Fibroblast of skin of right quadriceps (primary cell): ENCODE results near the gene SCNN1B.
"Not testable (repeated sequence)": the region's sequence is repeated elsewhere in the genome, so short reads cannot be mapped to it uniquely, and the experiment has no call there.

Experiments used
- DNase-seq: peaks from one replicate; pipeline ENCODE4 v3.0.0-alpha.2; 2013

The SCNN1B gene

DNA sequence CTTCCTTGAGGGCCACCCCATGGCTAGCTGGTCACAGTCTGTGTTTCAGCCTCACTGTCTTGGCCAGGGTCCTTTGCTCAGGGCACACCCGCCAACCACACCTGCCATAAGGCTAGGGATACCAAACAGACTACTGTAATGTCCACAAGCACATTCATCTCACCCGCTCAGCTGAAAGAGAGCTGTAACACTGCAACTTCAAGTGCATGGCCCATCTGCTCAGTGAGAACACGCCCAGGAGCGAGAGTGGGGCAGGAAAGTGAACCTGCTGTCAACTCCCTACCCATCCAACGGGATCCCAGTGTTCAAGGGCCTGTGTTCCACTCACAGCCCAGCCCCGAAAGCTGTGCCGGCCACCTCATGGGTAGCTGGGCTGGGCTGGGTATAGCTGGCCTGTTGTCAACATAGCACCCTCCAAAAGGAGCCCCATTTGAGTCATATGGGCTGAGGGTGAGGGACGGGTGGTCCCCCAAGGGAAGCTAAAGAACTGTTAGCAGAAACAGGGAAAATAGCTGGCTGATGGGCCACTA is 55.7 kb downstream of the SCNN1B start:
- no peak for DNase-seq

DNA sequence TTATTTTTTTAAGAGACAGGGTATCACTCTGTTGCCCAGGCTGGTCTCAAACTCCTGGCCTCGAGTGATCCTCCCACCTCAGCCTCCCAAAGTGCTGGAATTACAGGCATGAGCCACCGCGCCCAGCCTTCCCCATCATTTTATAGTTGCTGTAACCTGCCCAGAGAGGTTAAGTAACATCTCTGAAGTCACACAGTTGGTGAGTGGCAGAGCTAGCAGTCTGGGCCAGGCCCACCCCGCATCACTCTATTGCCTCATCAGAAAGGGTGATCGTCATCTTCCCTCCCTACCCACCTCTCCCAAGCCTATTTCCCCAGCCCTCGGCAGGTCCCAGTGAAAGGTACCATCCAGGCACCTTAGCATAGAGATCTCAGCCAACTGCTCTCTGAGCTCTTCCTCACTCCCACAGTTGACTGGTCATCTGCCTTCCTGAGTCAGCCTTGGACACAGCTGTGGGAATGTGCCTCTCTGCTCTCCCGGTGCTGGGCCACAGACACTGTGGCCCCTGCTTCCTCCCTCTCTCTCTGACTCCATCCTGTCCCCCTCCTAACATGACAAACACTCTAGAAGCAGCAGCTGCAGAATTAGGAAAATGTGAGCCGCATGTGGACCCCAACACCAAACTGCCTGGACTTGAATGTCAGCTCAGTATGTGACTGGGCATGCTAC is 57.1 kb downstream of the SCNN1B start:
- no peak for DNase-seq

DNA sequence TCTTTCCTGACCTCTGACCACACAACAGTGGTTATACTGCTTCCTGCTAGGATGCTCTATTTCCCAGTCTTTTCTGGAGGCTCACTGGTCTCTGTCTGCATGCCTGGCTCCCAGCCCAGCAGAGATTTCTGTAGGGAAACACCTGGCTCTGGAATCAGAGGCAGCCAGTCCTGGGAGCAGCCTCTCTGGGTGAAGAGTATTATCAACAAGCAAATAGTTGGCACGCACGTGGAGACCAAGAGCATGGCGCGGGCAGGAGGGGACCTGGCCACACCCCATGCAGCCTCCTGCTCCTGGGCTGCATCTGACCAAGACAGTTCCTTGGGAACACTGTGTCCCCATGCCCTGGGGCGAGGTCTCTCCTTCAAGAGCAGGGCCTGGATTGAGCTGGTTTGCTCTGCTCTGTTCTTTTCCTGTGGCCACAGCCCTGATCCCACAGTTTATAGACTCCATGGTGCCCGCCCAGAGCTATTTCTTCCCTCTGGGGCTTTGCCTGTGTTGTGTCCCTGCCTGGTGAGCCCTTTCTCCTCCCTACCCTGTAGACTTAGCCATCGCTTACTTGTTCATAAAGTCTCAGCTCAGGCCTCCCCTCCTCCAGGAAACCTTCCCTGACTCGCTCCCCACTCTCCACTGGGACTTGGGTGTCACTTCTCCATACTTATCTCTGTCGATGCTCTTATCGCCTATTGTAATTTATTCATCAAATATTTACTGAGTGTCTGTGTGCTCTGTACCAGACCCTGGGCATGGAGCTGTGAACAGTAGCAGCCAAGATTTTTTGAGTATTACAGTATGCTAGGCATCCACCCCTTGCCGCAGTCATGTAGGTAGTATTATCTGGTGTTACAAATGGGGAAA is 60.6 kb downstream of the SCNN1B start:
- no peak for DNase-seq

GRCh38 chr16:23365602-23366240 is 63.6 kb downstream of the SCNN1B start:
- DNase-seq: no peak

GRCh38 chr16:23366341-23366740 is 64.2 kb downstream of the SCNN1B start:
- not testable (repeated sequence) for DNase-seq

DNA sequence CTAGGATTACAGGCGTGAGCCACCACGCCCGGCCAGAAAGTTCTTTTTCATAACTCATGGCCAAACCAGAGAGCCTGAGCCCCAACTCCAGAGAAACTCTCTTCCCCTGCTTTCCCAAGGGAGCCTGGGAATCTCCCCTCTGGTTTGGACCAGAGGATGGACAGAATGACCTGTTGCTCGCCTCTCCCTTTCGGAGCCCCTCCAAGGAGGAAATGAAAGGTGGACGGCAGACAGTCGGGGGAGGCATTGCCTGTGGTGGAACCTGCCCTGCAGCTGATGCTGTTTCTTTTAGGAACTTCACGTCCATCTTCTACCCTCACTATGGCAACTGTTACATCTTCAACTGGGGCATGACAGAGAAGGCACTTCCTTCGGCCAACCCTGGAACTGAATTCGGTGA is 65.5 kb downstream of the SCNN1B start:
- DNase-seq: no peak

DNA sequence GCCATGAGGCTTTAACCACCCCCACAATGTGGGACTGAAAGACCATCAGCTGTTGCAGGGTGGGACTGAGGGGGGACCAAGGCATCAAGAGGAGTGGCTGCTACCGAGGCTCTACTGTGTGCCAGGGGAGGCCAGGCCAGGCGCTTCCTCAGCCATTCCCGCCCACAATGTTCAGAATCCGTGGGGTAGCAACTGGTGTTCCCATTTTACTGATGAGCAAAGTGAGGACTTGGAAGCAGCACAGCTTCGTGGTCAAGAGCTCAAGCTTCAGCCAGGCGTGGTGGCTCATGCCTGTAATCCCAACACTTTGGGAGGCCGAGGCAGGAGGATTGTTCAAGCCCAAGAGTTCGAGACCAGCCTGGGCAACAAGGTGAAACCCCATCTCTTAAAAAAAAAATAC is 65.9 kb downstream of the SCNN1B start:
- no peak for DNase-seq

DNA sequence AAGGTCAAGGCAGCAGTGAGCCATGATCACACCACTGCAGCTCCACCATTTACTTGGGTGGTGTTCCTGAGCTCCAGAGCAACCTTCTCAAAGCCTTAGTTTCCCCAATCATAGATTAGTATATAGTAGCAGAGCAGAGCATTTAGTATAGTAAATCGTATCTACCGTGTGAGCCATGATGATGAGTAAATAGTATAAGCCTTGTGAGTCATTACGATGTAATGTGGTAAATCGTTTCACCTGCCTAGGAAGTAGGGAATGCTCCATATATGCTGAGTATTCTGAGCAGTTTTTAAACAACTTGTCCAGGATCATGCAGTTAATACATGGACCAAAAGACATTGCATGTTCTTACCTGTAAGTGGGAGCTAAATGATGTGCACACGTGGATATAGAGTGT is 66.4 kb downstream of the SCNN1B start:
- DNase-seq: no peak

DNA sequence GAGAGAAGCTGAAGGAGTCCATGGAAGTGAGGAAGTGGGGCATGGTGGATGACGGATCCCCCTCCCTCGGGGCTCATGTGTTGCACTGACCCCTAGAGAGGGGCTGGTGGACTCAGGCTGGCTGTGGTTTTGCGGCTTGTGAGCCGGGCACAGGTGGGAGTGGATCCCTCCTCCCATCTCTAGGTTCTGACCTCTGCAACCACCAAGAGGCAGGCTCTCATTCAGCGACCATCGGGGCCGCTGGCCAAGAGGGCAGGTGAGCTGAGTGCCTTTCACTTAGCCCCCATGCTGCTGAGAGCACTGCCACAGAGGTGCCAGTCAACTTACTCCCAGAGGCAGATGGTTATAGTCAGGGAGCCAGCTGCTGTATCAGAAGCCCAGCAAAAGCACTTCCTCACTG is 67.3 kb downstream of the SCNN1B start:
- no peak for DNase-seq

DNA sequence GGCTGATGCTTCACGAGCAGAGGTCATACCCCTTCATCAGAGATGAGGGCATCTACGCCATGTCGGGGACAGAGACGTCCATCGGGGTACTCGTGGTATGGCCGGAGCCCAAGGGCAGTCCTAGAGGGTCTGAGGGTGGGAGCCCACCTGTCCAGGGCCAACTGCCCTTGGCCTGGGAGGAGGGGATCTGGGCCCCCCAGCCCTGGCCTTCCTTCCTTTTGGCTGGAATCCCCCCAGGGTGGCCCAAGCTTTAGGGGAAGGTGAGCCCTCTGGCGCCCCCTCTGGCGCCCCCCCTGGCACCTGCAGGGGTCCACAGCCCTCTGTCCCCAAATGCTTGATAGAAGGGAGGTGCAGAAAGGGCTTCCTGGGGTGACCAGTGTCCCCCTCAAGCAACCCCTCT is 69.3 kb downstream of the SCNN1B start:
- no peak for DNase-seq

DNA sequence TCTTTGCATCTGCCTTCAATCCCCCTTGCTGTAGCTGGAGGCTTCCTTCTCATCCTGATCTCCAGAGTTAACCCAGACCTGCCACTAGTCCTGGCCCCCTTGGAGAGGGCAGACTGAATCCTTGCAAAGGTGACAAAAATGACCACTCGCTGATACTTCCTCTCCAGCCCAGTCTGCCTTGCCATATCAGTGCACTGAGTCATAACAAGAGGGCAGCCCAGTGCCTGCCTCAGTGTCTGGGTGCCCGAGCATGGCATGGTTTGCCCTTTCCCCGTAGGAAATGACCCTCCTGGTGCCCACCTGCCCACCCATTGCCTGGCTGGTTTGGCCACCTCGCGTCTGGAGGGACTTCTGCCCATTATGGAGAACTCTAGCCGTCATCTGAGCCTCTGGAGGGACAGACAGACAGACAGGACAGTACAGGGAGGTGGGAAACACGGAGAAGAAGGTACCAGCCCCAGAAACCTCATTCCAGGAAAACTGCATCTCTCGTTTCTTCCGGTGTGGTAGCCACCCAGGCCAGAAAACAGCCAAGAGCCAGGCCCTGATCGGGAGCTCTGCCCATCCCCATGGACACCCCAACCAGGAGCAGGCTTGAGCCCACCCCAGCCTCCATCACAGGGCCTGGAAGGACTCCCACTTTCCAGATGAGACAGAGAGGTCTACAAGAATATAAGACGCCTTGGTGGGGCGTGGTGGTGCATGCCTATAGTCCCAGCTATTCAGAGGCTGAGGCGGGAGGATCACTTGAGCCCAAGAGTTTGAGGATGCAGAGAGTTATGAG is 71.5 kb downstream of the SCNN1B start:
- no peak for DNase-seq

- DNase-seq: no peak
Observed at GRCh38 chr16:23374721-23375510, 72.8 kb downstream of the SCNN1B start.

DNA sequence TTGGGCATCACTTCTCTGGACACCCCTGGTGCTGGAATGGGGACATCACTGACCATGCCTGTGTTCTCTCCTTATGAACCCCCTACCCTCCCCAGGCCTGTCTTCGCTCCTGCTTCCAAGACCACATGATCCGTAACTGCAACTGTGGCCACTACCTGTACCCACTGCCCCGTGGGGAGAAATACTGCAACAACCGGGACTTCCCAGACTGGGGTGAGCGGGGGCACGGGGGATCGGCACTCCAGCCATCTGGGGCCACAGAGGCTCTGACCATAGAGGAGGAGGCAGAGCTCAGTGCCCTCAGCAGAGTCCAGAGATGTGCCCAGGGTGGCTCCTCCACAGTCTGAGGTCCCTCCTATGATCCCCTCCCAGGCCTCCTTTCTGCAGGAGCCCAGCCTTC is 73.5 kb downstream of the SCNN1B start:
- DNase-seq: no peak

GRCh38 chr16:23377071-23377931 is 75.2 kb downstream of the SCNN1B start:
- no peak for DNase-seq

DNA sequence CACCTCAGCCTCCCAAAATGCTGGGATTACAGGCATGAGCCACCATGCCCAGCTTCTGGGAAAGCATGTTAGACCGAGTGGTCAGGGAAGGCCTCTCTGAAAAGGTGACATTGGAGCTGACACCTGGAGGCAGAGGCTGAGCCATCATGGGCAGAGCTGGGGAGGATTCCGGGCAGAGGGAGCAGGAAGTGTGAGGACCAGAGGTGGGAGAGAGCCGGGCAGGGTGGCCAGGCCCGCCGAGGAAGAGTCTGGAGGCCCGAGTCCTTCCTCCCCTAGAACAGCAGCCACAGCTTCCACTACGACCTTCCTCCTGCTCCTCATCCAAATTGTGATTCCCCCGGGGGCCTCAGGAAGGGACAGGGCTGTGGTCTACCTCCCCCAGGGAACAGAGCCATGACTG is 76.2 kb downstream of the SCNN1B start:
- no peak for DNase-seq

DNA sequence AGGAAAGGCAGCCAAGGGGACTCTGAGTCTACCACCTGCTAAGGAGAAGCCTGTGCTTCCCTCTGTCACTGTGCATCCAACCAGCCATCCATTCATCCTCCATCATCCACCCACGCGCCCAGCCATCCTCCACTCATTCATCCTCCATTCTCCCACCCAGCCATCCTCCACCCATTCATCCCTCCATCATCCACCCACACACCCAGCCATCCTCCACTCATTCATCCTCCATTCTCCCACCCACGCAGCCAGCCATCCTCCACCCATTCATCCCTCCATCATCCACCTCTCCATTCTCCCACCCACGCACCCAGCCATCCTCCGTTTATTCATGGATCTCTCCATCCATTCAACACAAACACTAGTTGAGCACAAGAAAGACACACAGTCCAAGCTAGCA is 76.8 kb downstream of the SCNN1B start:
- no peak for DNase-seq

DNA sequence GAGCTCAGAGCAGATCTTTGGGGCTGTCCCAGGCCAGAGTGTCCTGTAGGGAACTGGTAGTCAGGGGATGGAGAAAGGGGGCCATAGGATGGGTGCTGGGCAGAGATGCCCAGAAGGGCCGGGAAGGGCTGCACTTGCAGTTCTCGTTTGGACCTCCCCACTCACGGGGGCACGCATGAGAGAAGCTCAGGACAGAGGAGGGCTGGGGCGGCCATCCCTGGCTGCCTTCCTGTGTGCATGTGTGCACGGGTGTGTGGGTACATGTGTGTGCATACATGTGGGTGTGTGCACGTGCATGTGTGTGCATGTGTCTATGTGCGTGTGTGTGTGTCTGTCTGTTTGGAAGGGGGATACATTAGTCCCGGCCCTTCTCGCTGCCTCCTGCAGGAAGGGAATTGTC is 77.6 kb downstream of the SCNN1B start:
- no peak for DNase-seq

- no peak for DNase-seq
Observed at GRCh38 chr16:23380501-23380951, 78.4 kb downstream of the SCNN1B start.

DNA sequence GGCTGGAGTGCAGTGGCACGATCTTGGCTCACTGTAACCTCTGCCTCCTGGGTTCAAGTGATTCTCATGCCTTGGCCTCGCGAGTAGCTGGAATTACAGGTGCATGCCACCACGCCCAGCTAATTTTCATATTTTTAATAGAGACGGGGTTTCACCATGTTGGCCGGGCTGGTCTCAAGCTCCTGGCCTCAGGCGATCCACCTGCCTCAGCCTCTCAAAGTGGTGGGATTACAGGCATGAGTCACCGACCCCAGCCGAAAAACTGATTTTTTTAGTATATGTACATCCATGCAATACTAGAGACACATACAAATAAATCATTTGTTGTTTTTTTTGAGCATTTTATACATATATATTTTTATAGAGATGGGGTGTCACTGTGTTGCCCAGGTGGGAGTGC is 79.6 kb downstream of the SCNN1B start:
- DNase-seq: not testable (repeated sequence)

GRCh38 chr16:23382279-23382678 is 80.2 kb downstream of the SCNN1B start:
- no peak for DNase-seq

GRCh38 chr16:23383881-23384280 is 81.8 kb downstream of the SCNN1B start:
- DNase-seq: no peak
